Transverse colon (tissue), 3 donors: Measurements from ENCODE around the gene RNASE7.

Source experiments
- CTCF ChIP-seq, 5 experiments: fragments of 200-600 bp in 3 of 5; fragments of 450-650 bp in 2 of 5; sonication (generic) in 3 of 5; IDR thresholded peaks; 1 replicate in 2 of 5; 2 replicates in 3 of 5; pipeline ENCODE4 v1.5.1; 2016 to 2017; ENCODE audit warnings: antibody characterized with exemption in 5 of 5, inconsistent platforms in 3 of 5, mild to moderate bottlenecking in 2 of 5, moderate library complexity in 1 of 5
- POLR2A ChIP-seq: fragments of 450-650 bp; IDR thresholded peaks from one replicate; pipeline ENCODE4 v1.6.1; 2016; ENCODE audit warnings: antibody characterized with exemption, mild to moderate bottlenecking, moderate library complexity

- TF ChIP-seq CTCF (IDR thresholded peaks at IDR 0.05) (no peak), POLR2A (no peak)
Observed at GRCh38 chr14:20997564-20997963, 44.6 kb upstream of the RNASE7 start.
